ENCODE measurements around the gene SLC5A12.

SLC5A12 gene

GRCh38 chr11:26706181-26706580, 15.7 kb downstream of the SLC5A12 start:
- no peak for TF ChIP-seq CTCF (conservative IDR thresholded peaks at IDR 0.05; ENCODE audit: low read length)
- no peak for DNase-seq (ENCODE audit: low read depth)
- no peak overlapping the region for H3K4me3 ChIP-seq (ENCODE audit: low read length)

GRCh38 chr11:26704249-26704648, 17.6 kb downstream of the SLC5A12 start:
- DNase-seq (ENCODE audit: low read depth) = no peak
- H3K4me3 ChIP-seq (ENCODE audit: low read length) = no peak overlapping the region
- no peak for TF ChIP-seq CTCF (conservative IDR thresholded peaks at IDR 0.05; ENCODE audit: low read length)

DNA sequence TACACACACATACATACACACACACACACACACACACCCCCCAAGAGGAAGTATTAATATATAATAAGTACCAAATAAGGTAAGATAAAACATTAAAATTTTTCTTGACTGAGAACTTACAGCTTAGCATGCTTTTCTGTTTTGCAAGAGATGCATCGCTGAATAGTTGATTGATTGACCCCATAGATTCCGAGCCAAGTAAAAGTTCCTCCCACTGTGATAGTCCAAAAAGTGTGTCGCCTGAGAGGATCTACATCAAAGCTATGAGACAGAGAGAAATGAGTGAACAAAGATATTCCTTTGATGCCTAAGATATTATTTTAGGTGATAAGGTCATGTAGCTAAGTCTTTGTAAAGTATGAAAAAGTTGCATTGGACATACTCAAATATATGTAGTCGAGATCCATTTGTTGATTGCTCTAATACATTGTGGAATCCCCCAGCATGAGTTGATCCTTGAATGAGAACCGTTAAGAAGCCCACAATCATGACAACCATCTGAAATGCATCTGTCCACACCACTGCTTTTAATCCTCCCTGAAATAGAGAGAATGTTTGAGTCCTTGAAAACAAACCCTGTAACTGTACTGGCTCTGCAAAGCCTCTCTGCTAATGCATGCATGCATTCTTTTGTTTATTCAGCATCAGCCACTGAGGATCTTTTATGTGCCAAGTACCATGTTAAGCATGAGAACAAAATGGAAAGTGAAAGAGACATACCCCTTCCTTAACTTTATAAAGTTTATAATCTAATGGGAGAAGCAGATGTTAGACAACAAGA, 18.3 kb downstream of the SLC5A12 start:
- H3K4me3 ChIP-seq (ENCODE audit: low read length) = no peak overlapping the region
- DNase-seq (ENCODE audit: low read depth) = no peak
- no peak for TF ChIP-seq CTCF (conservative IDR thresholded peaks at IDR 0.05; ENCODE audit: low read length)

- no peak for DNase-seq (ENCODE audit: low read depth)
- TF ChIP-seq CTCF (conservative IDR thresholded peaks at IDR 0.05; ENCODE audit: low read length) = no peak
- H3K4me3 ChIP-seq (ENCODE audit: low read length) = no peak overlapping the region
These were observed 19.5 kb downstream of the SLC5A12 start for GRCh38 chr11:26702406-26702805.

GRCh38 chr11:26700574-26701235, 21.2 kb downstream of the SLC5A12 start:
- no peak for TF ChIP-seq CTCF (conservative IDR thresholded peaks at IDR 0.05; ENCODE audit: low read length)
- no peak overlapping the region for H3K4me3 ChIP-seq (ENCODE audit: low read length)
- DNase-seq (ENCODE audit: low read depth) = no peak

DNA sequence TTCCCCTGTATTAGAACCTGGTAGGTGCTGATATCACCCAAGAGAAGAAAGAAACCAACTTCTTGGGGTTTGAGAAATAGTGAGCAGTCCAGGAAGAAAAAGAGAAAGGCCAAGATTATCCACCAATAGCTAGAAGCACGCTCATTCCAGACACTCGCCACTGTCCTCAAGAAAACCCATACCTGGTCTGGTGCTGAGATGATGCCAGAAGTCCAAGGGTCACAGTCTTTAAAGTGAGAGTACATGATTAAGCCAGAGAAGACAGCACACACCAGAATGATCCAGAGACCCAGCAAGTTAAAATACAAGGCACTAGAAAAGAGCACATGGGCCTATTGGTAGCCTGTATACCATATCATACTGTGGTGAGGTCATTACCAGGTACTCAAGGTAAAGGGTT, 23.6 kb downstream of the SLC5A12 start:
- no peak for TF ChIP-seq CTCF (conservative IDR thresholded peaks at IDR 0.05; ENCODE audit: low read length)
- no peak for DNase-seq (ENCODE audit: low read depth)
- no peak overlapping the region for H3K4me3 ChIP-seq (ENCODE audit: low read length)

DNA sequence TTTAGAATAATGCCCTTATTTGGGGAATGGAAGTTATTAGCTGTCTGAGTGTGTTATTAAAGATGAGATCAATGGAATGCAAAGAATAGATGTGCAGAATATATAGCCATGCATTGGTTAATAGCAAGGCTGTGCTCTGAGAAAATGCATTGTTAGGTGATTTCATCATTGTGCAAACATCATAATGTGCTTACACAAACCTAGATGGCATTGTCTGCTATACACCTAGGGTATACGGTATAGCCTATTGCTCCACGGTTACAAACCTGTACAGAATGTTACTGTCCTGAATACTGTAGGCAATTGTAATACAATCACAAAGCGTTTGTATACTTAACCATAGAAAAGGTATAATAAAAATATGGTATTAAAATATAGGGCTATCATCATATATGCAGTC, 25.5 kb downstream of the SLC5A12 start:
- H3K4me3 ChIP-seq (ENCODE audit: low read length) = no peak overlapping the region
- DNase-seq (ENCODE audit: low read depth) = no peak
- TF ChIP-seq CTCF (conservative IDR thresholded peaks at IDR 0.05; ENCODE audit: low read length) = no peak

Measured in AG10803 (cell line).